Mesendoderm (in vitro differentiated cells): Measurements from ENCODE around the gene KRTAP4-4.
"Not testable (repeated sequence)": the region's sequence is repeated elsewhere in the genome, so short reads cannot be mapped to it uniquely, and the experiment has no call there.

Experiments used
- DNase-seq: peaks from one replicate; pipeline ENCODE4 v3.0.0; 2013
- H2AK5ac ChIP-seq: 2 replicates; pipeline ENCODE4 v1.6.1; 2013; ENCODE audit warnings: low read length, inconsistent platforms
- H2BK120ac ChIP-seq: 2 replicates; pipeline ENCODE4 v1.6.1; 2013; ENCODE audit warnings: low read depth, mild to moderate bottlenecking, low read length, moderate library complexity, mixed read lengths
- H2BK15ac ChIP-seq: replicated peaks from 2 replicates; pipeline ENCODE4 v1.6.1; 2013; ENCODE audit warnings: low read depth, mild to moderate bottlenecking, moderate library complexity
- H2BK5ac ChIP-seq: 2 replicates; pipeline ENCODE4 v1.6.1; 2013; ENCODE audit warnings: low read length, inconsistent platforms
- H3K18ac ChIP-seq: 2 replicates; pipeline ENCODE4 v1.6.1; 2013; ENCODE audit warnings: mild to moderate bottlenecking, low read length, mixed read lengths
- H3K23ac ChIP-seq: one replicate; pipeline ENCODE4 v1.6.1; 2013; ENCODE audit warnings: low read length
- H3K27ac ChIP-seq: 2 replicates; pipeline ENCODE4 v1.5.1; 2013; ENCODE audit warnings: low read depth, mild to moderate bottlenecking, inconsistent platforms, low read length, moderate library complexity
- H3K27me3 ChIP-seq: 2 replicates; pipeline ENCODE4 v1.6.1; 2013; ENCODE audit warnings: low read length, control low read depth, mild to moderate bottlenecking, inconsistent platforms; ENCODE audit not compliant: insufficient read depth, poor library complexity
- H3K36me3 ChIP-seq: 2 replicates; pipeline ENCODE4 v1.6.1; 2013; ENCODE audit warnings: low read length, inconsistent platforms; ENCODE audit not compliant: control insufficient read depth, insufficient read depth
- H3K4ac ChIP-seq: one replicate; pipeline ENCODE4 v1.6.1; 2013; ENCODE audit warnings: low read depth, mild to moderate bottlenecking, low read length, moderate library complexity
- H3K4me1 ChIP-seq: 2 replicates; pipeline ENCODE4 v1.6.1; 2013; ENCODE audit warnings: low read depth, low read length, inconsistent platforms; ENCODE audit not compliant: control insufficient read depth
- H3K4me2 ChIP-seq: 2 replicates; pipeline ENCODE4 v1.6.1; 2013; ENCODE audit warnings: low read length
- H3K4me3 ChIP-seq: 2 replicates; pipeline ENCODE4 v1.5.1; 2013; ENCODE audit warnings: mild to moderate bottlenecking, low read length
- H3K56ac ChIP-seq: one replicate; pipeline ENCODE4 v1.6.1; 2013; ENCODE audit warnings: low read length
- H3K79me1 ChIP-seq: 2 replicates; pipeline ENCODE4 v1.6.1; 2013; ENCODE audit warnings: low read length, inconsistent platforms
- H3K79me2 ChIP-seq: 2 replicates; pipeline ENCODE4 v1.6.1; 2013; ENCODE audit warnings: mild to moderate bottlenecking, low read length; ENCODE audit not compliant: control insufficient read depth, insufficient read depth
- H3K9ac ChIP-seq: 2 replicates; pipeline ENCODE4 v1.6.1; 2013; ENCODE audit warnings: low read length, inconsistent platforms
- H4K5ac ChIP-seq: one replicate; pipeline ENCODE4 v1.6.1; 2013; ENCODE audit warnings: low read length
- H4K8ac ChIP-seq: one replicate; pipeline ENCODE4 v1.6.1; 2013; ENCODE audit warnings: low read depth, mild to moderate bottlenecking, control low read depth, low read length, moderate library complexity
- WGBS: extraction: QIAGEN DNeasy Blood & Tissue Kit; methylation state at CpG from one replicate; pipeline ENCODE4 v1.1.7; 2013; ENCODE audit warnings: low lambda C conversion rate, missing lambda C conversion rate; ENCODE audit not compliant: insufficient coverage; ENCODE audit errors: extremely low coverage; 5-methylcytosine and 5-hydroxymethylcytosine counted together

The KRTAP4-4 gene

GRCh38 chr17:41139865-41140264 is 20.7 kb downstream of the KRTAP4-4 start:
- not testable (repeated sequence) for H2BK120ac ChIP-seq, H3K4ac ChIP-seq, H3K79me1 ChIP-seq, H3K9ac ChIP-seq, H3K4me1 ChIP-seq, H2BK5ac ChIP-seq, H2AK5ac ChIP-seq, H3K4me2 ChIP-seq, H3K4me3 ChIP-seq, H3K36me3 ChIP-seq, H3K23ac ChIP-seq, DNase-seq, H3K27me3 ChIP-seq, H3K27ac ChIP-seq, H3K79me2 ChIP-seq, H3K56ac ChIP-seq, H3K18ac ChIP-seq, H4K5ac ChIP-seq, H2BK15ac ChIP-seq, H4K8ac ChIP-seq
- no CpG with 5 or more reads among the region's 12 CpGs for WGBS

DNA sequence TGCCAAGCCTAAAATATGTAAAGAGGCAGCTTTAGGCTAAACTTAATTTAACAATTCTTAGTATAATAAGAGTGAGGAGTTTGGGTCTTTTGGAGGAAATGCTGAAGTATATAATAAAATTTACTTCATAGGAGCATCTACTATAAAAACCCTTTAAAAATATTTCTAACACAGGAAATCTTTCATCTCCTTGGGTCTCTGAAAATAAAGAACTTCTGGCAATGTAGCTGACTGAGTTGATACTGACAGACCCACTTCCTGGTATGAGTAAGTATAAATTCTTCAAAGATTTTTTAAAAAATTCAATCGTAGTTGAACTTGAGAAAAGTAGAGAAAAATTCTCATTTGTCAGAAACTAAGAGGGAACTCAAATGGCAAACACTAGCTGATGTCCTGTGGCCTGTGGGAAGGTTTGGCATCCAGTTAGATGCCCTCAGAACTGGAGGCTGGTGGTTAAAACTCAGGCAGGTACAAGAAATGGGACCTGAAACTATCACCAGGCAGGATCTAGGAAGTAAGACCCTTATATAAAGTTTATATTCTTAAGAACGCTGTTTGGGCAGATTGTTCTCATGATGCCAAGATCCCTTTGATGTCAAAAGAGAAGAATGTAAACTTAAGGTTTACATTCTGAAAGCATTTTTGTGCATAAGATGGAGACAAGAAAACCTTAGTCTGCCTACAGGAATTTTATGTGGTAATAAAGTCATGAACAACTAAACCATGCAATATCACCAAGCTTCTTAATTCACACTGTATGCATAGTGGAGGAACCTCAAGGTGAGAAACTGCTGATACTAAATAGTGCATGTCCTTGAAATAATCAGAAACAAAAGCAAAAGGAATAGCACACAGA is 26.4 kb downstream of the KRTAP4-4 start:
- Histone ChIP-seq H2BK120ac (no peak overlapping the region), H3K4me1 (no peaks in the 10 kb centered on the region), H2AK5ac (no peak overlapping the region), H3K27me3 (no peaks in the 10 kb centered on the region), H3K4me2 (no peak overlapping the region), H3K27ac (no peak overlapping the region), H3K4ac (no peak overlapping the region), H3K23ac (no peak overlapping the region), H3K4me3 (no peak overlapping the region), H3K79me2 (no peaks in the 10 kb centered on the region), H3K56ac (no peak overlapping the region), H3K9ac (no peak overlapping the region), H4K5ac (no peak overlapping the region), H2BK15ac (no peak overlapping the region), H2BK5ac (no peak overlapping the region), H3K36me3 (no peaks in the 10 kb centered on the region), H3K18ac (no peak overlapping the region), H4K8ac (no peak overlapping the region), H3K79me1 (no peaks in the 10 kb centered on the region)
- no CpG with 5 or more reads among the region's 2 CpGs for WGBS
- DNase-seq = no peak

DNA sequence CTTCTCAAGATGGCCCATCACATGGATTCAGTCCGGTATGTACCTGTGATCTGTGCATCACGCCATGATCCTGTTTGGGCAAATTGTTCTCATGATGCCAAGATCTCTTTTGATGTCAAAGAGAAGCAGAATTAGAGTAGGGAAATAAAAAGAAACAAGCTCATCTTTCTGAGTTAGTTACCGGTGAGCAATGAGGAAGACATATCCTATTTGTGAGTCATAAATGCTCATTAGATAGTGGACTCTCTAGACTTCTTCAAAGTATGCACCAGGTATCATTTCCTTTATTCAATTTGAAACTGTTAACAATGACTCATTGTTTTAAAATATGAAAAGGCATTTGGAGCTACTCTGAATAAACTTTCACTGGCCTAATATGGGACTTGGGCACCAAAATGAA is 28.6 kb downstream of the KRTAP4-4 start:
- H4K8ac ChIP-seq = no peak overlapping the region
- H3K27ac ChIP-seq = no peak overlapping the region
- no peak overlapping the region for H2BK120ac ChIP-seq
- WGBS = no CpG with 5 or more reads among the region's 3 CpGs
- no peak overlapping the region for H2BK5ac ChIP-seq
- no peak overlapping the region for H2AK5ac ChIP-seq
- no peak overlapping the region for H2BK15ac ChIP-seq
- no peak overlapping the region for H3K9ac ChIP-seq
- no peaks in the 10 kb centered on the region for H3K36me3 ChIP-seq
- no peaks in the 10 kb centered on the region for H3K79me1 ChIP-seq
- no peak overlapping the region for H3K4me3 ChIP-seq
- H4K5ac ChIP-seq = no peak overlapping the region
- H3K4me1 ChIP-seq = no peaks in the 10 kb centered on the region
- no peaks in the 10 kb centered on the region for H3K27me3 ChIP-seq
- no peak overlapping the region for H3K4ac ChIP-seq
- H3K56ac ChIP-seq = no peak overlapping the region
- H3K18ac ChIP-seq = no peak overlapping the region
- no peak for DNase-seq
- H3K79me2 ChIP-seq = no peaks in the 10 kb centered on the region
- no peak overlapping the region for H3K4me2 ChIP-seq
- H3K23ac ChIP-seq = no peak overlapping the region

- no peak overlapping the region for H3K4ac ChIP-seq
- no peaks in the 10 kb centered on the region for H3K36me3 ChIP-seq
- H3K23ac ChIP-seq = no peak overlapping the region
- no peak overlapping the region for H3K27ac ChIP-seq
- no peak overlapping the region for H3K9ac ChIP-seq
- WGBS = no CpG with 5 or more reads among the region's 1 CpG
- no peak overlapping the region for H2AK5ac ChIP-seq
- no peak overlapping the region for H3K4me2 ChIP-seq
- no peaks in the 10 kb centered on the region for H3K79me1 ChIP-seq
- no peak overlapping the region for H4K5ac ChIP-seq
- no peak overlapping the region for H4K8ac ChIP-seq
- no peaks in the 10 kb centered on the region for H3K27me3 ChIP-seq
- no peak overlapping the region for H2BK120ac ChIP-seq
- H3K4me3 ChIP-seq = no peak overlapping the region
- no peaks in the 10 kb centered on the region for H3K4me1 ChIP-seq
- no peak overlapping the region for H3K18ac ChIP-seq
- no peaks in the 10 kb centered on the region for H3K79me2 ChIP-seq
- no peak overlapping the region for H2BK5ac ChIP-seq
- H3K56ac ChIP-seq = no peak overlapping the region
- H2BK15ac ChIP-seq = no peak overlapping the region
- DNase-seq = no peak
Observed at GRCh38 chr17:41127371-41127770, 33.2 kb downstream of the KRTAP4-4 start.

- Histone ChIP-seq H3K79me1 (no peaks in the 10 kb centered on the region), H3K4me3 (no peak overlapping the region), H3K56ac (no peak overlapping the region), H3K9ac (no peak overlapping the region), H3K18ac (no peak overlapping the region), H2BK5ac (no peak overlapping the region), H4K5ac (no peak overlapping the region), H3K27me3 (no peaks in the 10 kb centered on the region), H2AK5ac (no peak overlapping the region), H3K27ac (no peak overlapping the region), H4K8ac (no peak overlapping the region), H3K79me2 (no peaks in the 10 kb centered on the region), H2BK15ac (no peak overlapping the region), H3K4me1 (no peaks in the 10 kb centered on the region), H3K4me2 (no peak overlapping the region), H3K23ac (no peak overlapping the region), H2BK120ac (no peak overlapping the region), H3K4ac (no peak overlapping the region), H3K36me3 (no peaks in the 10 kb centered on the region)
- no CpG with 5 or more reads among the region's 3 CpGs for WGBS
- DNase-seq = no peak
Observed at GRCh38 chr17:41126412-41126811, 34.1 kb downstream of the KRTAP4-4 start.

DNA sequence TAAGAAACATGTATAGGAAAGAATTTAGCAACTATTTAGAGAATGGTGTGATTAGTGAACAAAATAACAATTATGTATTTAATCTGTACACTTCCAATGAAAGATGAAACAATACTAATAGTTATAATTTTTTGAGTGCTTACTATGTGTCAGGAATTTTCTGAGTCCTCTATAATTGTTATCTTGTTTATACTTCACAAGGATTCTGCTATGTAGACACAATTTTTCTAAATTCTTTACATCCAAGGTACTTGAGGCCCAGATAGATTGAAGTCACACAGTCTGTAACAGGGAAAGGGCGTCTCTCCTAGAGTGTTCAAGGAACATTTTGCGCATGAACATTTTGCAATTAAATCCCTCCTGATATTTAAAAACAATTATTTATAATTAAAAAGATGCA is 35.5 kb downstream of the KRTAP4-4 start:
- WGBS = no CpG with 5 or more reads among the region's 2 CpGs
- no peak for DNase-seq

More for the DNA sequence above, 35.5 kb downstream of the KRTAP4-4 start:
- Histone ChIP-seq H4K8ac (no peak overlapping the region), H3K4me3 (no peak overlapping the region), H3K79me1 (no peaks in the 10 kb centered on the region), H4K5ac (no peak overlapping the region), H3K79me2 (no peaks in the 10 kb centered on the region), H3K4me2 (no peak overlapping the region), H3K27ac (no peak overlapping the region), H3K4ac (no peak overlapping the region), H3K23ac (no peak overlapping the region), H3K4me1 (no peaks in the 10 kb centered on the region), H2BK120ac (no peak overlapping the region), H3K36me3 (no peaks in the 10 kb centered on the region), H3K18ac (no peak overlapping the region), H3K9ac (no peak overlapping the region), H2BK15ac (no peak overlapping the region), H3K27me3 (no peaks in the 10 kb centered on the region), H3K56ac (no peak overlapping the region), H2AK5ac (no peak overlapping the region), H2BK5ac (no peak overlapping the region)
